A549 (cell line): ENCODE data around the gene ASIC2. TPM values are rescaled to one million over a fixed set of nuclear protein-coding genes. Genes with fewer than 3 reads are reported as not detected.

Experiments
- ATAC-seq, 2 experiments: fragments of 200-7000 bp in 1 of 2; fragments of >200 bp in 1 of 2; cut with Nextera tagmentation in 1 of 2; cut with Tn5 transposase in 1 of 2; 3 replicates each; pipeline versions ENCODE4 v1.8.0 to v1.9.1; 2018 to 2020; ENCODE audit warnings: mild to moderate bottlenecking in 1 of 2, moderate library complexity in 1 of 2
- CTCF ChIA-PET: fragments of 300-600 bp; sonication (Branson Sonifier 250); formaldehyde crosslinking; extraction: SDS; loops from one replicate; lab custom pipeline; 2021; ENCODE audit warnings: antibody characterized with exemption, inconsistent platforms; lab: Yijun Ruan, JAX
- POLR2A ChIA-PET: fragments of 350-600 bp; formaldehyde crosslinking; extraction: SDS; loops from one replicate; lab custom pipeline; 2021; ENCODE audit warnings: antibody characterized with exemption, inconsistent platforms; lab: Yijun Ruan, JAX
- DNase-seq, 2 experiments: peaks; one replicate each; pipeline versions ENCODE4 v3.0.0 to v3.0.0-alpha.2; 2011 to 2016; ENCODE audit warnings: low read depth in 1 of 2, low spot score in 1 of 2
- FAIRE-seq: peaks from 2 replicates; lab custom pipeline; 2011; peaks lifted over from hg19 to GRCh38; lab: Jason Lieb, UNC
- H3K27ac ChIP-seq, 2 experiments: fragments of >200 bp; sonication (Bioruptor Twin); formaldehyde crosslinking; 3 replicates each; pipeline ENCODE4 v1.5.1; 2016 to 2017
- H3K4me1 ChIP-seq: fragments of >200 bp; sonication (Bioruptor Twin); formaldehyde crosslinking; 3 replicates; pipeline ENCODE4 v1.6.1; 2016
- H3K4me2 ChIP-seq: fragments of >200 bp; sonication (Bioruptor Twin); formaldehyde crosslinking; 3 replicates; pipeline ENCODE4 v1.6.1; 2016
- H3K4me3 ChIP-seq: fragments of >200 bp; sonication (Bioruptor Twin); formaldehyde crosslinking; 3 replicates; pipeline ENCODE4 v1.5.1; 2016
- H3K9me3 ChIP-seq: fragments of >200 bp; sonication (Bioruptor Twin); formaldehyde crosslinking; 3 replicates; pipeline ENCODE4 v1.6.1; 2016
- BCL3 ChIP-seq: fragments of >200 bp; sonication (Bioruptor Twin); formaldehyde crosslinking; IDR thresholded peaks from 3 replicates; pipeline ENCODE4 v1.6.1; 2016
- E2F6 ChIP-seq: IDR thresholded peaks from 2 replicates; pipeline ENCODE4 v1.6.1; 2012; ENCODE audit warnings: low read depth, borderline replicate concordance
- GATA3 ChIP-seq: IDR thresholded peaks from 2 replicates; pipeline ENCODE4 v1.6.1; 2012; ENCODE audit warnings: borderline replicate concordance
- HMGXB4 ChIP-seq: fragments of 250-450 bp; sonication (Bioruptor Pico); IDR thresholded peaks from 2 replicates; pipeline ENCODE4 v1.5.0; 2021; ENCODE audit warnings: mild to moderate bottlenecking, moderate library complexity, borderline replicate concordance
- JUNB ChIP-seq: fragments of >200 bp; sonication (Bioruptor Twin); formaldehyde crosslinking; IDR thresholded peaks from 2 replicates; pipeline ENCODE4 v1.6.1; 2016
- MAFK ChIP-seq: fragments of 450-650 bp; IDR thresholded peaks from 2 replicates; pipeline ENCODE4 v1.6.1; 2014; ENCODE audit not compliant: partially characterized antibody
- MAX ChIP-seq: IDR thresholded peaks from 2 replicates; pipeline ENCODE4 v1.6.1; 2012
- MAZ ChIP-seq: fragments of 150-350 bp; IDR thresholded peaks from 2 replicates; pipeline ENCODE4 v1.6.1; 2014; ENCODE audit warnings: antibody characterized with exemption, low read depth, low read length, borderline replicate concordance
- NFE2L2 ChIP-seq: fragments of 150-350 bp; conservative IDR thresholded peaks from 2 replicates; pipeline ENCODE4 v1.6.1; 2014; ENCODE audit warnings: low read length
- PHF8 ChIP-seq: fragments of 200-600 bp; sonication (generic); IDR thresholded peaks from 2 replicates; pipeline ENCODE4 v1.6.1; 2016; ENCODE audit warnings: low read depth, mild to moderate bottlenecking, antibody characterized with exemption, moderate library complexity, borderline replicate concordance
- RARB ChIP-seq: fragments of 250-450 bp; sonication (Bioruptor Pico); IDR thresholded peaks from 2 replicates; pipeline ENCODE4 v1.8.0; 2021; ENCODE audit warnings: mild to moderate bottlenecking, moderate library complexity
- REST ChIP-seq: fragments of 200-600 bp; sonication (generic); IDR thresholded peaks from 2 replicates; pipeline ENCODE4 v1.6.1; 2016; ENCODE audit warnings: antibody characterized with exemption, mild to moderate bottlenecking, moderate library complexity
- SREBF2 ChIP-seq: fragments of 450-650 bp; IDR thresholded peaks from 2 replicates; pipeline ENCODE4 v1.6.1; 2014; ENCODE audit warnings: mild to moderate bottlenecking, moderate library complexity
- TFCP2L1 ChIP-seq: fragments of 250-450 bp; sonication (Bioruptor Pico); IDR thresholded peaks from 2 replicates; pipeline ENCODE4 v1.5.0; 2021; ENCODE audit warnings: mild to moderate bottlenecking
- TP53 ChIP-seq: fragments of 250-450 bp; sonication (Bioruptor Pico); IDR thresholded peaks from 2 replicates; pipeline ENCODE4 v1.5.0; 2021; ENCODE audit warnings: mild to moderate bottlenecking, moderate library complexity
- ZC3H11A ChIP-seq: fragments of 450-650 bp; IDR thresholded peaks from 2 replicates; pipeline ENCODE4 v1.6.1; 2014; ENCODE audit warnings: antibody characterized with exemption, mild to moderate bottlenecking
- ZSCAN20 ChIP-seq: fragments of 250-450 bp; sonication (Bioruptor Pico); IDR thresholded peaks from 2 replicates; pipeline ENCODE4 v1.8.0; 2022; ENCODE audit warnings: mild to moderate bottlenecking, moderate library complexity
- WGBS: methylation state at CpG from one replicate; pipeline ENCODE4 v1.1.6; 2017; ENCODE audit errors: missing lambda C conversion rate; 5-methylcytosine and 5-hydroxymethylcytosine counted together
- polyA plus RNA-seq, 4 experiments: library from polyadenylated mRNA; depleted of rRNA in 3 of 4; stranded (reverse); fragments of >200 nt; fragmentation: RNase III in 1 of 4; extraction: RNeasy Plus Mini Kit Qiagen cat#74134 plus additional on column Dnase treatment in 1 of 4; gene quantifications; 2 replicates in 3 of 4; 3 replicates in 1 of 4; pipeline ENCODE4 v1.2.3, GENCODE V29; 2011 to 2017

ASIC2 gene
- polyA plus RNA-seq, 2 of the 4 experiments (the other 2 are of a cell fraction): 1.5 to 1.9 TPM

GRCh38 chr17:33054412-33054811 lies 238.7 kb downstream of the ASIC2 start:
- Histone ChIP-seq H3K9me3 (no peaks in the 10 kb centered on the region), H3K4me3 (no peak overlapping the region), H3K4me1 (peaks cover 19% of the 10 kb centered on the region), H3K27ac (0 out of 6 replicates have a peak overlapping the region, but pooled peaks of 1 of the 2 experiments have one; percentile 22), H3K4me2 (peak overlapping the region; percentile 32; the same call in 1 of the 3 replicates)
- ATAC-seq: no peak
- TF ChIP-seq PHF8 (no peak), GATA3 (no peak)
- POLR2A ChIA-PET: no interaction called here
- CTCF ChIA-PET: interaction anchor here (1.1 to 2.8 kb wide), 6 partner anchors 9 to 239 kb away, joined by 3 to 12 read pairs (median 4); partner anchors contain the start of genes ASIC2 and MYO1D
- FAIRE-seq: no peak
- 64% methylated on average over 5 of the region's 5 CpGs for WGBS
- DNase-seq: no peak

GRCh38 chr17:33053676-33054075 lies 239.4 kb downstream of the ASIC2 start:
- ChIA-PET CTCF (interaction anchor here (1.1 to 2.2 kb wide), 3 partner anchors 15 to 238 kb away, joined by 3 to 7 read pairs (median 4); no protein-coding TSS in a partner anchor), POLR2A (no interaction called here)
- FAIRE-seq (no peak), ATAC-seq (no peak), DNase-seq (no peak)
- Histone ChIP-seq H3K27ac (0 out of 6 replicates have a peak overlapping the region, but pooled peaks of 1 of the 2 experiments have one; percentile 22), H3K4me2 (peak overlapping the region; percentile 32), H3K4me1 (peaks cover 19% of the 10 kb centered on the region), H3K9me3 (no peaks in the 10 kb centered on the region), H3K4me3 (no peak overlapping the region)
- TF ChIP-seq SREBF2: no peak
- no peak for TF ChIP-seq PHF8
- TF ChIP-seq MAZ: no peak
- TF ChIP-seq BCL3: no peak
- TF ChIP-seq JUNB: no peak
- no peak for TF ChIP-seq MAFK
- TF ChIP-seq HMGXB4 (CRISPR knock-in tag): no peak
- TF ChIP-seq RARB (CRISPR knock-in tag): no peak
- TF ChIP-seq ZC3H11A: no peak
- no peak for TF ChIP-seq E2F6
- TF ChIP-seq NFE2L2: no peak
- no peak for TF ChIP-seq TFCP2L1
- TF ChIP-seq GATA3: no peak
- 18% methylated on average over 2 of the region's 2 CpGs for WGBS

- POLR2A ChIA-PET: no interaction called here
- no peak for ATAC-seq
- CTCF ChIA-PET: interaction anchor here (0.9 to 1.7 kb wide), 4 partner anchors 14 to 242 kb away, joined by 3 to 9 read pairs (median 4); no protein-coding TSS in a partner anchor
- peaks cover 19% of the 10 kb centered on the region for H3K4me1 ChIP-seq
- WGBS: 77% methylated on average over 4 of the region's 4 CpGs
- no peak overlapping the region for H3K4me2 ChIP-seq
- no peak for DNase-seq
- TF ChIP-seq REST (no peak), TP53 (CRISPR knock-in tag) (no peak), RARB (CRISPR knock-in tag) (no peak), BCL3 (no peak), MAX (no peak), ZSCAN20 (CRISPR knock-in tag) (no peak)
- no peak overlapping the region for H3K27ac ChIP-seq
- H3K9me3 ChIP-seq: no peaks in the 10 kb centered on the region
- FAIRE-seq: no peak
- no peak overlapping the region for H3K4me3 ChIP-seq
Measured at GRCh38 chr17:33052856-33053255, 240.2 kb downstream of the ASIC2 start.
